Liver (tissue), 9 donors: Measurements from ENCODE around the gene ZBTB7A. TPM values are rescaled to one million over a fixed set of nuclear protein-coding genes. Genes with fewer than 3 reads are reported as not detected.

Experiments used
- DNase-seq: peaks from one replicate; pipeline ENCODE4 v3.0.0-alpha.2; 2017; ENCODE audit warnings: low spot score
- H3K27ac ChIP-seq, 2 donors: one replicate each; pipeline ENCODE4 v1.7.0; 2013; ENCODE audit warnings: inconsistent platforms in 2 of 2, low read length in 2 of 2, control low read depth in 1 of 2, low read depth in 1 of 2, mild to moderate bottlenecking in 1 of 2
- H3K27me3 ChIP-seq, 4 donors: one replicate each; pipeline versions ENCODE4 v1.6.1 to v1.7.0; 2013; ENCODE audit warnings: low read length in 3 of 4, inconsistent platforms in 1 of 4, mild to moderate bottlenecking in 1 of 4, moderate library complexity in 1 of 4; ENCODE audit not compliant: control insufficient read depth in 4 of 4, insufficient read depth in 4 of 4
- H3K36me3 ChIP-seq, 4 donors: one replicate each; pipeline versions ENCODE4 v1.6.1 to v1.7.0; 2013; ENCODE audit warnings: low read length in 3 of 4, mild to moderate bottlenecking in 3 of 4, low read depth in 1 of 4, moderate library complexity in 1 of 4; ENCODE audit not compliant: control insufficient read depth in 4 of 4, insufficient read depth in 3 of 4
- H3K4me1 ChIP-seq, 4 donors: one replicate each; pipeline versions ENCODE4 v1.6.1 to v1.7.0; 2013; ENCODE audit warnings: low read length in 3 of 4, mild to moderate bottlenecking in 3 of 4, moderate library complexity in 1 of 4; ENCODE audit not compliant: control insufficient read depth in 4 of 4, insufficient read depth in 4 of 4
- H3K4me3 ChIP-seq, 3 donors: one replicate each; pipeline versions ENCODE4 v1.6.1 to v1.7.0; 2013; ENCODE audit warnings: low read length in 3 of 3, control low read depth in 1 of 3, low read depth in 1 of 3, mild to moderate bottlenecking in 1 of 3
- H3K9ac ChIP-seq, 2 donors: one replicate each; pipeline ENCODE4 v1.7.0; 2013; ENCODE audit warnings: low read length in 2 of 2, mild to moderate bottlenecking in 2 of 2, moderate library complexity in 2 of 2, control low read depth in 1 of 2, low read depth in 1 of 2
- H3K9me3 ChIP-seq, 4 donors: one replicate each; pipeline versions ENCODE4 v1.6.1 to v1.7.0; 2013; ENCODE audit warnings: low read length in 3 of 4; ENCODE audit not compliant: control insufficient read depth in 4 of 4
- CTCF ChIP-seq: fragments of 150-350 bp; IDR thresholded peaks from 2 replicates; pipeline ENCODE4 v1.5.1; 2017; ENCODE audit warnings: improper control_type of control experiment, low read depth, low read length; ENCODE audit not compliant: missing input control
- EGR1 ChIP-seq, 2 donors: IDR thresholded peaks; 2 replicates each; pipeline ENCODE4 v1.6.1; 2016 to 2018; ENCODE audit warnings: antibody characterized with exemption in 2 of 2, low read depth in 2 of 2
- FOXA1 ChIP-seq: IDR thresholded peaks from 2 replicates; pipeline ENCODE4 v1.6.1; 2016; ENCODE audit warnings: antibody characterized with exemption
- FOXA2 ChIP-seq: IDR thresholded peaks from 2 replicates; pipeline ENCODE4 v1.6.1; 2016; ENCODE audit warnings: antibody characterized with exemption
- GABPA ChIP-seq, 2 donors: IDR thresholded peaks in 1 of 2; conservative IDR thresholded peaks in 1 of 2; 2 replicates each; pipeline ENCODE4 v1.6.1; 2016; ENCODE audit warnings: antibody characterized with exemption in 2 of 2, mild to moderate bottlenecking in 1 of 2, moderate library complexity in 1 of 2
- HNF4A ChIP-seq, 2 donors: conservative IDR thresholded peaks; 2 replicates each; pipeline ENCODE4 v1.6.1; 2016; ENCODE audit warnings: antibody characterized with exemption in 2 of 2, mild to moderate bottlenecking in 2 of 2
- HNF4G ChIP-seq: IDR thresholded peaks from 2 replicates; pipeline ENCODE4 v1.6.1; 2016; ENCODE audit warnings: antibody characterized with exemption
- JUND ChIP-seq, 2 donors: IDR thresholded peaks; 2 replicates each; pipeline ENCODE4 v1.6.1; 2016; ENCODE audit warnings: antibody characterized with exemption in 2 of 2
- MAX ChIP-seq: IDR thresholded peaks from 2 replicates; pipeline ENCODE4 v1.6.1; 2016; ENCODE audit warnings: antibody characterized with exemption
- RAD21 ChIP-seq, 2 donors: IDR thresholded peaks; 2 replicates each; pipeline ENCODE4 v1.6.1; 2016; ENCODE audit warnings: antibody characterized with exemption in 2 of 2, mild to moderate bottlenecking in 2 of 2
- RXRA ChIP-seq, 2 donors: IDR thresholded peaks; 2 replicates each; pipeline ENCODE4 v1.6.1; 2017 to 2018; ENCODE audit warnings: antibody characterized with exemption in 2 of 2, mild to moderate bottlenecking in 1 of 2
- SP1 ChIP-seq: IDR thresholded peaks from 2 replicates; pipeline ENCODE4 v1.6.1; 2018; ENCODE audit warnings: antibody characterized with exemption, mild to moderate bottlenecking
- TAF1 ChIP-seq: conservative IDR thresholded peaks from 2 replicates; pipeline ENCODE4 v1.6.1; 2016; ENCODE audit warnings: antibody characterized with exemption, mild to moderate bottlenecking
- YY1 ChIP-seq: IDR thresholded peaks from 2 replicates; pipeline ENCODE4 v1.6.1; 2016; ENCODE audit warnings: antibody characterized with exemption, mild to moderate bottlenecking
- ZBTB33 ChIP-seq: IDR thresholded peaks from 2 replicates; pipeline ENCODE4 v1.6.1; 2016; ENCODE audit warnings: antibody characterized with exemption
- WGBS: extraction: QIAGEN DNeasy Blood & Tissue Kit; methylation state at CpG from one replicate; pipeline ENCODE4 v1.1.7; 2013; 5-methylcytosine and 5-hydroxymethylcytosine counted together
- polyA plus RNA-seq, 2 donors: library from polyadenylated mRNA; stranded (reverse) in 1 of 2; unstranded in 1 of 2; fragments of 200-250 nt in 1 of 2; fragments of >200 nt in 1 of 2; fragmentation: Nextera tagmentation in 1 of 2; extraction: Ambion mirVana in 1 of 2; gene quantifications; one replicate each; pipeline versions ENCODE4 v1.2.1 to v1.2.3, GENCODE V29; 2013 to 2015
- total RNA-seq, 2 donors: library from RNA; depleted of rRNA; stranded (reverse); fragments of >200 nt; gene quantifications; one replicate each; pipeline ENCODE4 v1.2.3, GENCODE V29; 2014
- TF ChIP-seq, protein P1 (sequence below): IDR thresholded peaks from 2 replicates; pipeline ENCODE4 v1.6.1; 2016; ENCODE audit warnings: antibody characterized with exemption, mild to moderate bottlenecking
- TF ChIP-seq, protein P2 (sequence below): IDR thresholded peaks from 2 replicates; pipeline ENCODE4 v1.6.1; 2016; ENCODE audit warnings: antibody characterized with exemption
- donor health status: healthy.
- donor health status: healthy.
- donor health status: healthy.
- donor health status: healthy.
- donor health status: healthy.

Gene ZBTB7A
- total and polyA plus RNA-seq, 4 donors, result 2.9 to 28.9 (median 17.6) TPM

GRCh38 chr19:4052114-4052992 lies 14.3 kb downstream of the ZBTB7A start (continued):
- TF ChIP-seq FOXA1 (peak; percentile 53), HNF4A (conservative IDR thresholded peaks at IDR 0.05) (peak; percentile 94 to 95), RAD21 (IDR thresholded peaks at IDR 0.05) (peak; percentile 37 to 38), GABPA (IDR thresholded peaks at IDR 0.05 in 1 of 2, conservative IDR thresholded peaks at IDR 0.05 in 1 of 2) (peak in 1 of 2 donors; percentile 58), TAF1 (no peak), CTCF (no peak), MAX (peak; percentile 47), YY1 (peak; percentile 53)

GRCh38 chr19:4051175-4052101 lies 15.3 kb downstream of the ZBTB7A start:
- TF ChIP-seq, protein P1, sequence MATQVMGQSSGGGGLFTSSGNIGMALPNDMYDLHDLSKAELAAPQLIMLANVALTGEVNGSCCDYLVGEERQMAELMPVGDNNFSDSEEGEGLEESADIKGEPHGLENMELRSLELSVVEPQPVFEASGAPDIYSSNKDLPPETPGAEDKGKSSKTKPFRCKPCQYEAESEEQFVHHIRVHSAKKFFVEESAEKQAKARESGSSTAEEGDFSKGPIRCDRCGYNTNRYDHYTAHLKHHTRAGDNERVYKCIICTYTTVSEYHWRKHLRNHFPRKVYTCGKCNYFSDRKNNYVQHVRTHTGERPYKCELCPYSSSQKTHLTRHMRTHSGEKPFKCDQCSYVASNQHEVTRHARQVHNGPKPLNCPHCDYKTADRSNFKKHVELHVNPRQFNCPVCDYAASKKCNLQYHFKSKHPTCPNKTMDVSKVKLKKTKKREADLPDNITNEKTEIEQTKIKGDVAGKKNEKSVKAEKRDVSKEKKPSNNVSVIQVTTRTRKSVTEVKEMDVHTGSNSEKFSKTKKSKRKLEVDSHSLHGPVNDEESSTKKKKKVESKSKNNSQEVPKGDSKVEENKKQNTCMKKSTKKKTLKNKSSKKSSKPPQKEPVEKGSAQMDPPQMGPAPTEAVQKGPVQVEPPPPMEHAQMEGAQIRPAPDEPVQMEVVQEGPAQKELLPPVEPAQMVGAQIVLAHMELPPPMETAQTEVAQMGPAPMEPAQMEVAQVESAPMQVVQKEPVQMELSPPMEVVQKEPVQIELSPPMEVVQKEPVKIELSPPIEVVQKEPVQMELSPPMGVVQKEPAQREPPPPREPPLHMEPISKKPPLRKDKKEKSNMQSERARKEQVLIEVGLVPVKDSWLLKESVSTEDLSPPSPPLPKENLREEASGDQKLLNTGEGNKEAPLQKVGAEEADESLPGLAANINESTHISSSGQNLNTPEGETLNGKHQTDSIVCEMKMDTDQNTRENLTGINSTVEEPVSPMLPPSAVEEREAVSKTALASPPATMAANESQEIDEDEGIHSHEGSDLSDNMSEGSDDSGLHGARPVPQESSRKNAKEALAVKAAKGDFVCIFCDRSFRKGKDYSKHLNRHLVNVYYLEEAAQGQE, result no peak
- TF ChIP-seq YY1, result no peak
- TF ChIP-seq HNF4G, result no peak
- TF ChIP-seq RAD21 (IDR thresholded peaks at IDR 0.05), result no peak
- TF ChIP-seq MAX, result no peak
- TF ChIP-seq FOXA1, result no peak
- TF ChIP-seq SP1, result peak; percentile 7
- no peak for TF ChIP-seq FOXA2
- TF ChIP-seq, protein P2, sequence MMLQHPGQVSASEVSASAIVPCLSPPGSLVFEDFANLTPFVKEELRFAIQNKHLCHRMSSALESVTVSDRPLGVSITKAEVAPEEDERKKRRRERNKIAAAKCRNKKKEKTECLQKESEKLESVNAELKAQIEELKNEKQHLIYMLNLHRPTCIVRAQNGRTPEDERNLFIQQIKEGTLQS, result no peak
- no peak for TF ChIP-seq EGR1 (IDR thresholded peaks at IDR 0.05; ENCODE audit: low read depth in 2 of 2)
- TF ChIP-seq GABPA (IDR thresholded peaks at IDR 0.05 in 1 of 2, conservative IDR thresholded peaks at IDR 0.05 in 1 of 2), result no peak
- TF ChIP-seq RXRA (IDR thresholded peaks at IDR 0.05), result peak in 1 of 2 donors; percentile 56
- TF ChIP-seq TAF1, result no peak
- peak; percentile 60 to 62 for TF ChIP-seq HNF4A (conservative IDR thresholded peaks at IDR 0.05)
- TF ChIP-seq ZBTB33, result no peak
- TF ChIP-seq JUND (IDR thresholded peaks at IDR 0.05), result no peak
- peak overlapping the region in 1 of 3 donors; percentile 37 for H3K4me3 ChIP-seq
- no peaks in the 10 kb centered on the region for H3K27me3 ChIP-seq
- H3K4me1 ChIP-seq, result peaks cover 12 to 39% (median 24%) of the 10 kb centered on the region in 4 donors
- no peak for DNase-seq
- no peaks in the 10 kb centered on the region for H3K9me3 ChIP-seq
- H3K36me3 ChIP-seq, result peaks cover 4 to 24% (median 17%) of the 10 kb centered on the region in 4 donors
- WGBS, result 45% methylated on average over 15 of the region's 15 CpGs
- no peak overlapping the region for H3K9ac ChIP-seq
- H3K27ac ChIP-seq, result peak overlapping the region; percentile 80 to 87
